Measurements from ENCODE around the gene ACYP1.

The ACYP1 gene

GRCh38 chr14:75040507-75040906, 23.3 kb downstream of the ACYP1 start:
- DNase-seq, result no peak

DNA sequence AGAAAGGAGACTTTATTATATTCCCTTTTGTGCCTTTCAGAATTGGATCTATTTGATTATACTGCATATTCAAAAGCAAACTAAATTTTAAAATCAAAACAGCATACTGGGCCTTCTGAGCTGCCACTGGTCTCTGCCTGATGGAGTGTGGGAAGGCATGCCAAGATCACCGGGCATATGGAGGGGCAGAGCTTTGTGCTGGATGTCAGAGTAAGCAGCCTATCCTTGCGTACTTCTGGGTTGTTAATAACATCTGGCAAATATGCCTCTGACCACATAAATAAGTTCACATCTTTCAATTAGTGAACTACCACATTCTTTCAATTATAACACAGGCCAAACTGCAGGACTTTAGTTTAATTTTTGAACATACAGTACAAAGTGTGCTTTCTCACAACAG, 30.9 kb downstream of the ACYP1 start:
- DNase-seq, result no peak

DNA sequence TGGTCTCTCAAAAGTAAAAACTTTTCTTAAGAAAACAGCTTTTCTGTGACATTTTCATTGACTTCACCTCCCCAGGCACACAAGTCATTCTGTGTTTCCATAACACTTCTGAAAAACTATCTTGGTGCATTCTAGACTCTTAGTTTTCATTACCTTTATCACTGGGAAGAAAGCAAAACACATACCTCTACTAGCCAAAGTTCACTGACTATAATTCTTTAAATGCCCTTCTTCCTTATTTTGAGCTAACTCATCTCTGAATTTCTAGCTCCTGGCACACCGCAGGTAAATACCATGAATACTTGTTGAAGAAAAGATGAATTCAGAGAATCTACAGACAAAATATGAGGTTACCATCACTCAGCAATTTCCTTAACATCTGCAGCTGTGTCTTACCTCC, 33.7 kb downstream of the ACYP1 start:
- DNase-seq, result no peak

- DNase-seq, result no peak
Measured at GRCh38 chr14:75025876-75026275, 37.9 kb downstream of the ACYP1 start.

GRCh38 chr14:75025082-75025481, 38.7 kb downstream of the ACYP1 start:
- no peak for DNase-seq

GRCh38 chr14:75023108-75023507, 40.7 kb downstream of the ACYP1 start:
- no peak for DNase-seq

DNA sequence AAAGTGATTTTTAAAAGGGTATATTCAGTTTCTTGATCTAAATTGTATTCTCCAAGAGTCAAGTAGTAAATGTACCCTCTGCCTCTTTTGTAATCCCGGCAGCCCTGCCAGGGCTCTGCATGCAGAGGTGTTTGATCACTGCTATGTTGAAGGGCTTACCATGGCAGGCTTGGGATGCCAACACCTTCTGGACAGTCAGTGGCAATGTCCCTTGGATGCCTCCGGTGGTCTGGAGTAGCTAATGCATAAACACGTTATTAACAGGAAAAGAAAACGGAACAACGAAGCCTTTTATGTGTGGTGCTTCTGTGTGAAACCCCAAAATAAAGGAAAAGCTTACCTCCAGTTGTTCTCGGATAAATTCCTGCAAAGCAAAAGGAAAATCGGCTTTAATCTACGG, 41.2 kb downstream of the ACYP1 start:
- DNase-seq, result no peak

GRCh38 chr14:75018694-75019093, 45.1 kb downstream of the ACYP1 start:
- no peak for DNase-seq

DNA sequence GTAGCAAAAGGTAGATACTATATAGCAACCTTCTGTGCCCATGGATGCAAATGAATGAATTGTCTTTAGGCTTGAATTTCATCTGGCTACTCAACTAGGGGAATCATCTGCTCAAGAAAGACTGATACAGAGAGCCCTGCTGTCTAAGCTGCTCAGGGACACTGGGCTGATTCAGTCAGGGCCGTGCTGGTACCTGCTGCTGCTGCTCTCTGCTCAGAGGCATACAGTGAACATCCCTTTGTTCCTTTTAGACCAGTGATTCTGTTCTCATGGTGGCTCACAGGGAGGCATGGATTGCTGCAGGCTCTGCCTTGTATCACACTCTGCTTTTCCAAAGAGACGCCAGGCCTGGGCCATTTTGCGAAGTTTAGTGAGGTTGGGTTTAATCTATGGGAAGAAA, 47.0 kb downstream of the ACYP1 start:
- DNase-seq, result no peak

DNA sequence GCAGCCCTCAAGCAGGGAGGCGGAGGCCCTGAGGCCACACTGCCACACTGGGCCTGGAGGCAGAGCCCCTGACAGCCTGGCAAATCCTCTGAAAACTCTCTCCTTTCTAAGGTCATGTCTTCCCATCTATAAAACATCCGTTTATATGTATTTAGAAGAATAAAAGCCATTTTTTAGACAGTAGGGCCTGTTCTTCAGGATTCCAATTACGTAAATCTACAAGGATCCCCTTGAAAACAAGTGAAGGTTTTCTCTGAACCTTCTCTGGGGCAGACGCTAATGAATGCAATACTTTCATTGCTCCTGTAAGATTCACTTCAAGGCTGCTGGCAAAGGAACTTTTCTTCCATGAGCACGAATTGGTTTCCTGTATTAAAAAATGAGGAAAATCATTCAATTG, 48.3 kb downstream of the ACYP1 start:
- no peak for DNase-seq

DNA sequence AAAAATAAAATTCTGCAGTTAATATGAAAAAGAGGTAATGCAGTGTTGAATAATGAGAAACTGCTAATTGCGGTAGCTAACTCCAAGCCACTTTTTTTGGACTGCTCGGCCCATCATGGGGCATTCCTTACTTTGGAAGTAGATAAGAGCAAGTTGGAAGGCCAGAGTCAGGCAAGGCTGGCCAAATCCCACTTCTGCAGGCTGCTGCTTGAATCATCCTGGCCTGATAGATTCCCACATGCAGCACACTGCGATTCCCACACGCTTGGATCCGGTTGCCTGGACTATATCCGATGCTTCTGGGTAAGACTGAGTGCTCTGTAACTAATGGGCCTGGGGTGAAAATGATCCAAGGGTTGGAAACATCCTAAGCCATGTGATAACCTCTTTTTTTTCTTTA, 50.5 kb downstream of the ACYP1 start:
- DNase-seq, result no peak

- no peak for DNase-seq
Measured at GRCh38 chr14:75011356-75011994, 52.3 kb downstream of the ACYP1 start.

GRCh38 chr14:75010472-75011093, 53.2 kb downstream of the ACYP1 start:
- DNase-seq, result no peak

DNA sequence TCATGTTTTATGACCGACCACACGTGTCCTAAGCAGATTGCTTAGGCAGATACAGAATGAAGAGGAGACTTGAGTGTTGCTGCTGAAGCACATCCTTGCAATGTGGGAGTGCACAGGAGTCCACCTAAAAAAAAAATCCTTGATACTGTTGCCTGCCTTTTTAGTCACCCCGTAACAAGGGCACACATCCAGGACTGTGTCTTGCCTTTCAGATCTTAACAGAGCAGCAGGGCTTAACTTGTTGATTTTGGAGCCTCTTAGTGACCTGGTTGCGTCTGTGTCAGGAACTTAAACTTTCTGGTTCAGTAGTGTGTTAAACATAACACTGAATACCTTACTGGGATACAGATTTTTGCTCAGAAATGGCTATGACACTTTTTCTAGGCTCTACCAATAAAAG, 54.6 kb downstream of the ACYP1 start:
- no peak for DNase-seq

GRCh38 chr14:75005357-75005756, 58.5 kb downstream of the ACYP1 start:
- DNase-seq, result no peak

DNA sequence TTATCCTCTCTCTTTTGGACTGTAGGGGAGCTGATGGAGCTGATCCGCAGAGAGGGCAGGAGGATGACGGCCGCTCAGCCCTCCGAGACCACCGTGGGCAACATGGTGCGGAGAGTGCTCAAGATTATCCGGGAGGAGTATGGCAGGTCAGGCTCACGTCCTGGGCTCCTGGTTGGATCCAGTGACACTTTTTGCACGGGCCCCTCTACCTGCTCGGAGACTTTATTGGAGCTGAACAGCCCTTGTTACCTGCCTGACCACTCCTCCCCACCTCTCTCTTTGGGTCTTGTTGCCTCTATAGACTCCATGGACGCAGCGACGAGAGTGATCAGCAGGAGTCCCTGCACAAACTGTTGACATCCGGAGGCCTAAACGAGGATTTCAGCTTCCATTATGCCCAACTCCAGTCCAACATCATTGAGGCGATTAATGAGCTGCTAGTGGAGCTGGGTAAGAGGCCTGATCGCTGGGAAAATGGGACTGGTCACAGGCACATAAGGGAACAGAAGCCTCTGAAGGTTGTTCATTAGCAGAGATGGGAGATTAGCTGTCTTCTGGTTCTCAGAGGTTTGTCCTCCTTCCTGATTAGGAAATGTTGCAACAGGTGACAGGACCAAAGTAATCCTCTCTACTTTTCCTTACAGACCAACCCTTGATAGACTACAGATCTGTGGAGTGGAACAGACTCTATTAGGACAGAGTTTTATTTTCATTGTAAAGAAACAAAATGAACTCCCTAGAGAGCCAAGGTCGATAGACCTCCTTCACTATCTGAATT, 60.4 kb downstream of the ACYP1 start:
- no peak for DNase-seq
